GM23338 (cell line): ENCODE data around the gene PIM3. TPM values are rescaled to one million over a fixed set of nuclear protein-coding genes. Genes with fewer than 3 reads are reported as not detected.

Experiments
- ATAC-seq: fragments of 200-7000 bp; cut with Tn5 transposase; 3 replicates; pipeline ENCODE4 v1.9.1; 2020
- DNase-seq: peaks from one replicate; pipeline ENCODE4 v3.0.0-alpha.2; 2015; ENCODE audit warnings: low spot score
- H2AFZ ChIP-seq: fragments of 200-600 bp; sonication (generic); 2 replicates; pipeline ENCODE4 v1.8.0; 2016; ENCODE audit warnings: antibody characterized with exemption, mild to moderate bottlenecking, moderate library complexity
- H3F3A ChIP-seq: fragments of 200-600 bp; sonication (generic); replicated peaks from 2 replicates; pipeline ENCODE4 v1.8.0; 2017; ENCODE audit warnings: antibody characterized with exemption, mixed run types, low read depth
- H3K27ac ChIP-seq: fragments of 200-600 bp; sonication (generic); 2 replicates; pipeline ENCODE4 v1.6.1; 2016; ENCODE audit warnings: low read depth
- H3K27me3 ChIP-seq: fragments of 200-600 bp; sonication (generic); 2 replicates; pipeline ENCODE4 v1.8.0; 2016; ENCODE audit warnings: mild to moderate bottlenecking, mixed run types, moderate library complexity; ENCODE audit not compliant: insufficient read depth
- H3K36me3 ChIP-seq: fragments of 200-600 bp; sonication (generic); 2 replicates; pipeline ENCODE4 v1.8.0; 2016; ENCODE audit warnings: mild to moderate bottlenecking; ENCODE audit not compliant: insufficient read depth
- H3K4me1 ChIP-seq: fragments of 200-600 bp; sonication (generic); 2 replicates; pipeline ENCODE4 v1.8.0; 2016; ENCODE audit warnings: mild to moderate bottlenecking, moderate library complexity; ENCODE audit not compliant: insufficient read depth
- H3K4me2 ChIP-seq: fragments of 200-600 bp; sonication (generic); 2 replicates; pipeline ENCODE4 v1.7.1; 2017; ENCODE audit warnings: mixed run types
- H3K4me3 ChIP-seq: fragments of 200-600 bp; sonication (generic); 2 replicates; pipeline ENCODE4 v1.6.1; 2016; ENCODE audit warnings: mixed run types
- H3K79me2 ChIP-seq: fragments of 200-600 bp; sonication (generic); replicated peaks from 2 replicates; pipeline ENCODE4 v1.8.0; 2017; ENCODE audit warnings: mild to moderate bottlenecking; ENCODE audit not compliant: insufficient read depth
- H3K9me2 ChIP-seq: fragments of 200-600 bp; sonication (generic); 2 replicates; pipeline ENCODE4 v1.8.0; 2017; ENCODE audit not compliant: insufficient read depth
- H4K20me1 ChIP-seq: fragments of 200-600 bp; sonication (generic); replicated peaks from 2 replicates; pipeline ENCODE4 v1.8.0; 2017; ENCODE audit warnings: mild to moderate bottlenecking; ENCODE audit not compliant: insufficient read depth
- H3K27ac Mint-ChIP-seq: 2 replicates; pipeline ENCODE4 v1.8.0; 2020; ENCODE audit warnings: inconsistent platforms, mild to moderate bottlenecking, moderate library complexity, mixed read lengths
- H3K27me3 Mint-ChIP-seq: 3 replicates; pipeline ENCODE4 v1.8.0; 2022; ENCODE audit warnings: low read depth, mild to moderate bottlenecking, moderate library complexity, mixed read lengths, inconsistent platforms; ENCODE audit not compliant: insufficient read depth, poor library complexity
- H3K36me3 Mint-ChIP-seq: 3 replicates; pipeline ENCODE4 v1.8.0; 2021; ENCODE audit warnings: low read depth, mild to moderate bottlenecking, inconsistent platforms, moderate library complexity, mixed read lengths
- H3K4me1 Mint-ChIP-seq: 3 replicates; pipeline ENCODE4 v1.8.0; 2020; ENCODE audit warnings: mild to moderate bottlenecking, inconsistent platforms, mixed read lengths
- H3K4me3 Mint-ChIP-seq: 3 replicates; pipeline ENCODE4 v1.8.0; 2021; ENCODE audit warnings: moderate library complexity, mild to moderate bottlenecking, inconsistent platforms, mixed read lengths
- H3K9me3 Mint-ChIP-seq: 3 replicates; pipeline ENCODE4 v1.8.0; 2020; ENCODE audit warnings: moderate library complexity, mild to moderate bottlenecking, inconsistent platforms, mixed read lengths
- ZNF462 ChIP-seq: fragments of 250-450 bp; sonication (Bioruptor Pico); IDR thresholded peaks from 2 replicates; pipeline ENCODE4 v1.5.0; 2020; ENCODE audit warnings: mild to moderate bottlenecking, moderate library complexity
- polyA plus RNA-seq: library from polyadenylated mRNA; unstranded; fragments of >200 nt; fragmentation: Nextera tagmentation; extraction: Ambion mirVana; gene quantifications from 2 replicates; pipeline ENCODE4 v1.2.1, GENCODE V29; 2016
- total RNA-seq: library from RNA; depleted of rRNA; stranded (reverse); fragments of >200 nt; shearing (Covaris generic); gene quantifications from 2 replicates; pipeline ENCODE4 v1.2.3, GENCODE V29; 2014
- TF ChIP-seq, protein P1 (sequence below): IDR thresholded peaks from one replicate; pipeline ENCODE4 v1.6.1; 2018; ENCODE audit warnings: antibody characterized with exemption; ENCODE audit not compliant: unreplicated experiment

The PIM3 gene
- total and polyA plus RNA-seq, 2 experiments from 2014 or later = 17.7 to 37.3 TPM

GRCh38 chr22:49951000-49951677 lies 9.4 kb upstream of the PIM3 start:
- H3K27me3 Mint-ChIP-seq = peaks cover 5% of the 10 kb centered on the region
- DNase-seq (no peak), ATAC-seq (no peak)
- TF ChIP-seq, protein P1, sequence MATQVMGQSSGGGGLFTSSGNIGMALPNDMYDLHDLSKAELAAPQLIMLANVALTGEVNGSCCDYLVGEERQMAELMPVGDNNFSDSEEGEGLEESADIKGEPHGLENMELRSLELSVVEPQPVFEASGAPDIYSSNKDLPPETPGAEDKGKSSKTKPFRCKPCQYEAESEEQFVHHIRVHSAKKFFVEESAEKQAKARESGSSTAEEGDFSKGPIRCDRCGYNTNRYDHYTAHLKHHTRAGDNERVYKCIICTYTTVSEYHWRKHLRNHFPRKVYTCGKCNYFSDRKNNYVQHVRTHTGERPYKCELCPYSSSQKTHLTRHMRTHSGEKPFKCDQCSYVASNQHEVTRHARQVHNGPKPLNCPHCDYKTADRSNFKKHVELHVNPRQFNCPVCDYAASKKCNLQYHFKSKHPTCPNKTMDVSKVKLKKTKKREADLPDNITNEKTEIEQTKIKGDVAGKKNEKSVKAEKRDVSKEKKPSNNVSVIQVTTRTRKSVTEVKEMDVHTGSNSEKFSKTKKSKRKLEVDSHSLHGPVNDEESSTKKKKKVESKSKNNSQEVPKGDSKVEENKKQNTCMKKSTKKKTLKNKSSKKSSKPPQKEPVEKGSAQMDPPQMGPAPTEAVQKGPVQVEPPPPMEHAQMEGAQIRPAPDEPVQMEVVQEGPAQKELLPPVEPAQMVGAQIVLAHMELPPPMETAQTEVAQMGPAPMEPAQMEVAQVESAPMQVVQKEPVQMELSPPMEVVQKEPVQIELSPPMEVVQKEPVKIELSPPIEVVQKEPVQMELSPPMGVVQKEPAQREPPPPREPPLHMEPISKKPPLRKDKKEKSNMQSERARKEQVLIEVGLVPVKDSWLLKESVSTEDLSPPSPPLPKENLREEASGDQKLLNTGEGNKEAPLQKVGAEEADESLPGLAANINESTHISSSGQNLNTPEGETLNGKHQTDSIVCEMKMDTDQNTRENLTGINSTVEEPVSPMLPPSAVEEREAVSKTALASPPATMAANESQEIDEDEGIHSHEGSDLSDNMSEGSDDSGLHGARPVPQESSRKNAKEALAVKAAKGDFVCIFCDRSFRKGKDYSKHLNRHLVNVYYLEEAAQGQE = no peak
- no peak for TF ChIP-seq ZNF462
- peaks cover 10% of the 10 kb centered on the region; the same call in 1 of the 2 replicates for H3K4me1 ChIP-seq
- no peaks in the 10 kb centered on the region for H3K9me3 Mint-ChIP-seq
- no peaks in the 10 kb centered on the region for H3K79me2 ChIP-seq
- no peak overlapping the region for H3K27ac Mint-ChIP-seq
- no peak overlapping the region for H3K4me2 ChIP-seq
- H3K4me1 Mint-ChIP-seq = peaks cover 13% of the 10 kb centered on the region; the same call in 2 of the 3 replicates
- no peak overlapping the region for H3K4me3 Mint-ChIP-seq
- no peak overlapping the region for H2AFZ ChIP-seq
- no peak overlapping the region for H3K4me3 ChIP-seq
- no peaks in the 10 kb centered on the region for H3K27me3 ChIP-seq
- no peaks in the 10 kb centered on the region for H3K36me3 Mint-ChIP-seq
- H3F3A ChIP-seq = no peaks in the 10 kb centered on the region
- no peak overlapping the region for H3K27ac ChIP-seq
- no peaks in the 10 kb centered on the region for H3K9me2 ChIP-seq
- no peaks in the 10 kb centered on the region for H4K20me1 ChIP-seq
- no peaks in the 10 kb centered on the region for H3K36me3 ChIP-seq
